ENCODE measurements around the gene ENG. TPM values are rescaled to one million over a fixed set of nuclear protein-coding genes. Genes with fewer than 3 reads are reported as not detected.

Gene ENG
- 60.8 and 87.5 TPM in 2 replicates for total RNA-seq

- Histone ChIP-seq H3K27ac (ENCODE audit: low read depth, low read length) (peak within 1 kb of the TSS; percentile 65), H3K79me2 (ENCODE audit: insufficient read depth, low read length) (peaks cover 52% of the 10 kb centered on the region), H4K20me1 (ENCODE audit: insufficient read depth, low read length) (peaks cover 18% of the 10 kb centered on the region), H3K27me3 (ENCODE audit: insufficient read depth, low read length) (no peaks in the 10 kb centered on the region), H3K36me3 (ENCODE audit: insufficient read depth, low read length) (peaks cover 37% of the 10 kb centered on the region), H3K4me3 (ENCODE audit: insufficient read depth, low read length) (peak within 1 kb of the TSS; percentile 90), H3K9me3 (ENCODE audit: low read depth, low read length) (peaks cover 4% of the 10 kb centered on the region), H3K4me2 (ENCODE audit: insufficient read depth, low read length) (peak within 1 kb of the TSS; percentile 81), H3K4me1 (ENCODE audit: insufficient read depth, low read length) (peaks cover 35% of the 10 kb centered on the region), H2AFZ (ENCODE audit: low read length) (peak within 1 kb of the TSS; percentile 54)
- DNase-seq (ENCODE audit: insufficient read length, low spot score, missing footprints): peak; percentile 94
- TF ChIP-seq CTCF (IDR thresholded peaks at IDR 0.05; ENCODE audit: extremely low read depth, low read depth, low read length): peak; percentile 6
Measured at GRCh38 chr9:127854184-127854806, at the start of gene ENG. TSS of gene ENG (minus strand) at chr9:127854658. CDS start at chr9:127854355, 303 bp downstream.

GRCh38 chr9:127903557-127904475 lies 49.4 kb upstream of the ENG start:
- Histone ChIP-seq H3K4me3 (ENCODE audit: insufficient read depth, low read length) (no peak overlapping the region), H3K79me2 (ENCODE audit: insufficient read depth, low read length) (peaks cover 2% of the 10 kb centered on the region), H3K4me1 (ENCODE audit: insufficient read depth, low read length) (peaks cover 19% of the 10 kb centered on the region), H3K27ac (ENCODE audit: low read depth, low read length) (no peak overlapping the region), H3K4me2 (ENCODE audit: insufficient read depth, low read length) (no peak overlapping the region), H2AFZ (ENCODE audit: low read length) (no peak overlapping the region), H3K36me3 (ENCODE audit: insufficient read depth, low read length) (peaks cover 5% of the 10 kb centered on the region), H4K20me1 (ENCODE audit: insufficient read depth, low read length) (no peaks in the 10 kb centered on the region), H3K27me3 (ENCODE audit: insufficient read depth, low read length) (no peaks in the 10 kb centered on the region), H3K9me3 (ENCODE audit: low read depth, low read length) (no peaks in the 10 kb centered on the region)
- DNase-seq (ENCODE audit: insufficient read length, low spot score, missing footprints): peak; percentile 73
- TF ChIP-seq CTCF (IDR thresholded peaks at IDR 0.05; ENCODE audit: extremely low read depth, low read depth, low read length): no peak

- H3K27me3 ChIP-seq (ENCODE audit: insufficient read depth, low read length): no peaks in the 10 kb centered on the region
- no peak for TF ChIP-seq CTCF (IDR thresholded peaks at IDR 0.05; ENCODE audit: extremely low read depth, low read depth, low read length)
- peak; percentile 99 for DNase-seq (ENCODE audit: insufficient read length, low spot score, missing footprints)
- H3K9me3 ChIP-seq (ENCODE audit: low read depth, low read length): no peaks in the 10 kb centered on the region
- peak within 1 kb of the TSS; percentile 89 for H3K27ac ChIP-seq (ENCODE audit: low read depth, low read length)
- peak within 1 kb of the TSS; percentile 89 for H3K4me2 ChIP-seq (ENCODE audit: insufficient read depth, low read length)
- peak within 1 kb of the TSS; percentile 83 for H2AFZ ChIP-seq (ENCODE audit: low read length)
- H3K4me3 ChIP-seq (ENCODE audit: insufficient read depth, low read length): peak within 1 kb of the TSS; percentile 95
- H3K79me2 ChIP-seq (ENCODE audit: insufficient read depth, low read length): peaks cover 28% of the 10 kb centered on the region
- H3K36me3 ChIP-seq (ENCODE audit: insufficient read depth, low read length): peaks cover 24% of the 10 kb centered on the region
- peaks cover 26% of the 10 kb centered on the region for H4K20me1 ChIP-seq (ENCODE audit: insufficient read depth, low read length)
- H3K4me1 ChIP-seq (ENCODE audit: insufficient read depth, low read length): peaks cover 38% of the 10 kb centered on the region
Measured at GRCh38 chr9:127899128-127899943, 44.9 kb upstream of the ENG start, which contains the start of gene ST6GALNAC6. TSS of gene ST6GALNAC6 (minus strand) at chr9:127899603. CDS start at chr9:127897981, 1,622 bp downstream.
